Lung microvascular endothelial cell (primary cell): ENCODE measurements around the gene OVCA2. TPM values are rescaled to one million over a fixed set of nuclear protein-coding genes. Genes with fewer than 3 reads are reported as not detected.
A peak's percentile ranks its signal among the peaks of the same experiment; 100 is the strongest.

Experiments
- DNase-seq, 2 donors: peaks; one replicate each; pipeline versions ENCODE4 v3.0.0 to v3.0.0-alpha.2; 2010; ENCODE audit warnings: low read depth in 2 of 2
- total RNA-seq: library from RNA; depleted of rRNA; stranded (reverse); fragments of >200 nt; gene quantifications from 2 replicates; pipeline ENCODE4 v1.2.1, GENCODE V29; 2014

The OVCA2 gene
- total RNA-seq, 1 donor from 2014 or later: 48.2 TPM

DNA sequence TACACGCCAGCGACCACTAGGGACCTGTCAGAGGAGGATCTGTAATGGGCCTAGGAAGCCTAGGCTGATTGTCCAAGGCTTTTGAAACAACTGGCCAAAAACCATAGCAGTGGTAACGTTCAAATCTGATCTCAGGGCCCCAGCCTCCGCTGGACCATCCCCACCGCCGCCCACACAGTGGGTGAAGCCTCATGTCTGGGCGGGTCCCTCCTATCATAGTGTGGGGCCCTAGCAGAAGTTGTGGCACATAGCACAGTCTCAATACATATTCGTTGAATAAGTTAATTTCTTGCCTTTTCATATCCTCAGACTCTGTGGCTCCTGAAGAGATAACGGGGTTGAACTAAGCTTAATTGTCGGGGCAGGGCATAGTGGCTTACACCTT, 11.1 kb upstream of the OVCA2 start:
- peak in 1 of 2 donors; percentile 93 for DNase-seq

DNA sequence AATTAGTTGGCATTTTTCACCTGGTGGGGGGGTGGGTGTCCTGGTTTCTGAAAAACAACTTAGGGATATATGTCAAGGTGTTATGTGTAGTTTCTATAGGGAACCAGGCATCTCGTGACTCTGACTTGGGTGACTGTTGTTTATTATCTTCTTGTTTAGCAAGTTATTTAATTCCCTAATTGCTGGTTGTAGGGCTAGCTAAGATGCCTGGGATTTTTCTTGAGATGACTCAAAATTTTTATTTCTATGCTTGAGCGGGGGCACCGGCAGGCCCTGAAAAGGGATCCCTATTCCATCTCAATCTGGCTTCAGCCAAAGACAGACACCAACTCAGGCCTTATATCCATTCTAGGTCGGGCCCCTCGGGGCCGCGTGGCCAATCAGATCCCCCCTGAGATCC, 8.7 kb upstream of the OVCA2 start:
- DNase-seq: no peak

DNA sequence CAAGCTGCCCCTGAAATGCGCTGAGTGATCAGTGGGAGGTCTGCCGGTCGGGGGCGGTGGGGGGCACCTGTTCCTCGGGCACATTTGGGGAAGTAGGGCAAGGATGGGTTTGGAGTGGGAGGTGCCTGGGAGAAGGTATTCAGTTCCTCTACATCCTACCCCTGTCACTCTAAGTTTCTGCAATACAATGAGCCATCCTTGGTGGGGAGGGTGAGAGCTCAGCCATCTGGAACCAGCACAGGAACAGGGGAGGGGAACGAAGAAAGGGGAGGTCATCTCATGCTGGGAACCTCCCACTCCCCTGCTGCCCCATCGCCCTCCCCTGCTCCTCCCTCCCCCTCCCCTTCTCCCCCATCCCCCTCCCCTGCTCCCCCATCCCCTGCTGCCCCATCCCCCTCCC, 7.7 kb upstream of the OVCA2 start:
- no peak for DNase-seq

DNA sequence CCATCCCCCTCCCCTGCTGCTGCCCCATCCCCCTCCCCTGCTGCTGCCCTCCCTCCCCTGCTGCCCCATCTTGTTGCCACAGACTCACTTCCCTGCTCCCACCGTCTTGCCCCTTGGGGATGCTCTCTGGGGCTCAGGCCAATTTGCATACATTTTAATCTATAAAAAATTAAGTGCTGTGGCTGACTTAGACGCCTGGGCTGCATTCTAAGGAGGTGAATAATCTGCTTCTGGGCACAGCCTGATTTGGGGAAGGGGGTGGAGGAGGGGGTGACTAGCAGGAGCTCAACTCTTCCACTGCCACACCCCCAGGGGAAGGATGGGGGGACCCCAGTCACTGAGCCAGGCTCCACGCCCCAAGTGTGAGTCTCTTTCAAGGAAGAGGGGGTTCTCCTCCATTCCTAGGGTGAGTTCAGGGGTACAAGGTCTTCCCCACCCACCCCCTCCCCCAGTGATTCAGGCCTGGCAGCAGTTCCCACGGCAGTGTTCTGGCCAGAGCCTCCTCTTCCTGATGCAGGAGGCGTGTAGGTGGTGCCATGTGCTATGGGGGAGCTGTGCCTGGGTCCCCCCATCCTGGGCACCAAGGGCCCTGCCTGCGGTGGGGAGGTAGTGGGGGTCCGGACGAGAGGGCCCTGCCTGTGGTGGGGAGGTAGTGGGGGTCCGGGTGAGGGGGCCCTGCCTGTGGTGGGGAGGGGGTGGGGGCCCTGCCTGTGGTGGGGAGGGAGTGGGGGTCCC, 6.8 kb upstream of the OVCA2 start:
- DNase-seq: no peak

DNA sequence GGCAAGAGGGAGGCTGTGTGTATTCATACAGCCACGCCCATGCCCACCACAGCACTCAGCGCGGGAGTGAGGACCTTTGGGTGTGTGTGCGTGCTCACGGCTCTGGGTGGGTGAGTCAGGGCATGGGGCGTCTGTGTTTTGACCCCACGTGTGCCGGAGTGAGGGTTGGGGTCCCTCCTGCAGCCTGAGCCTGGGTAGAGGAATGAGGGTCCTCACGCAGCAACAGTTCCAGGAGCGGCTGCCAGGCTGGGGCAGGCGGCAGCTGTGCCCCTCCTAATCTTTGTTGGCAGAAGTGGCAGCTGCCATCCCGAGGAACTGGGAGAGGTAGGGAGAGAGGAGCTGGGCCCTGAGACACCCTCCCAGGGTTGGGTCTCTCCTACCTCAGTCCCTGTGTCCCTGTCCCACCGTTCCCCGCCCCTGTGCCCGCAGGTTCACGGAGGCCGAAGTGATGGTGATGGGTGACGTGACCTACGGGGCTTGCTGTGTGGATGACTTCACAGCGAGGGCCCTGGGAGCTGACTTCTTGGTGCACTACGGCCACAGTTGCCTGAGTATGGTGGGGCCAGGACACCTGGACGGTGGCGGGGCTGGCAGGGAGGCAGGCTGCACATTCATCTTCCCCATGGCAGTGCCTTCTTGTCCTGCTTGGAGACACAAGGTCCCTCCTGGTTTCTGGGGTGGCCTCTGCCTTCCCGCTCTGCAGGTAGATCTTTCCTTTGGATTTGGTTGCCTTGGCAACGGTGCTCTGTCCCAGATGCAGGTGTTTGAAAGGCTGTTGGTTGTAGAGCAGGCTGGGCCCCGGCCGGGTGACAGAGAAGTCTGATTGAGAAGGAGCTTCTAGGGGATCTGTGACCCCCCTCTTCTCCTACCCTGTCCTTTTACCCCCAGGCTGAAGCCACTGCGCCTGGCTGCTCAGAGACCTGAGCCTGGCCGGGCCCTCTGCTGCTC, 6.0 kb upstream of the OVCA2 start:
- DNase-seq: no peak

DNA sequence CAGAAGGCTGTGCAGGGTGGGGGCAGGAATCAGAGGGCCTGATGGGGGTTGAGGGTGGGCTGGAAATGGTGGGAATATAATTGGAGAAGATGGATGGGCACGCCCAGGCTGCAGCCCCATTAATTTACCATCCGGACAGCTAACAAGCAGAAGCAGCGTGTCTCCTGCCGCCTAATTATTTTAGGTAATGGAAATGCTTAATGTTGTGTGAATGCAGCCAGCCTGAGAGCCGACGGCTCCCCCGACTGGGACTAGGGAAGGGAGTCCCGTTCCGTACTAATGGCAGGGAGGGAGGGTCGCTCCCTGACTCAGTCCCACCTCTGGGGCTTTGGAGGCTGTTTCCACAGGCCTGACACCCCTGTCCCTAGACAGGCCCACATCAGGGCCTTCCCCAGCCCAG, 4.7 kb upstream of the OVCA2 start:
- no peak for DNase-seq

DNA sequence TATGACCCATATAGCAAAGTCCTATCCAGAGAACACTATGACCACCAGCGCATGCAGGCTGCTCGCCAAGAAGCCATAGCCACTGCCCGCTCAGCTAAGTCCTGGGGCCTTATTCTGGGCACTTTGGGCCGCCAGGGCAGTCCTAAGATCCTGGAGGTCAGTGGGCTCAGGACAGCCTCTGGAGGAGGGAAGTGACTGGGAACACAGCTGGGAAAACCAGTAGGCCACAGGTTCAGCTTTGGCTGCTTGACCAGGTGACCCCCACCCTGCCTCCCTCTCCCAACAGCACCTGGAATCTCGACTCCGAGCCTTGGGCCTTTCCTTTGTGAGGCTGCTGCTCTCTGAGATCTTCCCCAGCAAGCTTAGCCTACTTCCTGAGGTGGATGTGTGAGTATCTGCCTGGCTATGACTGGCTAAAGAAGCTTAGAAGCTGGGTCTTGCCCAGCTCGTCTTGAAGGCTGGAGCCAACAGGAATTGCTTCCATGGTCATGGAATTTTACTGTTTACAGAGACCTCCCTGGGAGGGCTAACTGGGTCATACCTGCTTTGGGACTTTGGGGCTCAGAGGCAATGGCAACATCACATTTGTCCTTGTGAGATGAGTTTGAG, 1.5 kb upstream of the OVCA2 start:
- DNase-seq: no peak

DNA sequence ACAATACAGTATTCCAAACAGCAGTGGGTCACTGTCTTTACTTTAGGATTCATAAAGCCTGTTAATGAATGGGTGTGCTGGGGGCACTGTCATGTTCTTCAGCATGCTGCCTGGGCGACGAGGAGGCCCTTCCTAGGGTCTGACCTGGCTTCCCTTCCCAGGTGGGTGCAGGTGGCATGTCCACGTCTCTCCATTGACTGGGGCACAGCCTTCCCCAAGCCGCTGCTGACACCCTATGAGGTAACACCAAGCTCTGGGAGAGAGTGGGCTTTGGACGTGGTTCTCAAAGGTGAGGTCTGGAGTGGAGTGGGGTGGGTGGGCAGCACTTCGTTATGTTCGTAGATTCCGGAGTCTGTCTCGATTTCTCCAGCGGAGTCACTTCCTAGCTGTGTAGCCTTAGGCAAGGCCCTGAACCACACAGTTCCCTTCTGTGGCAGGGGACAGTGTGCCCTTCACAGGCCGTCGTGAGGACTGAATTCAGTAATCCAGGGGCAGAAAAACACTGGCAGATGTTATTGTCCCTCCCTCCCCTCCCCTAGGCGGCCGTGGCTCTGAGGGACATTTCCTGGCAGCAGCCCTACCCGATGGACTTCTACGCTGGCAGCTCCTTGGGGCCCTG, 771 bp upstream of the OVCA2 start:
- DNase-seq: no peak

DNA sequence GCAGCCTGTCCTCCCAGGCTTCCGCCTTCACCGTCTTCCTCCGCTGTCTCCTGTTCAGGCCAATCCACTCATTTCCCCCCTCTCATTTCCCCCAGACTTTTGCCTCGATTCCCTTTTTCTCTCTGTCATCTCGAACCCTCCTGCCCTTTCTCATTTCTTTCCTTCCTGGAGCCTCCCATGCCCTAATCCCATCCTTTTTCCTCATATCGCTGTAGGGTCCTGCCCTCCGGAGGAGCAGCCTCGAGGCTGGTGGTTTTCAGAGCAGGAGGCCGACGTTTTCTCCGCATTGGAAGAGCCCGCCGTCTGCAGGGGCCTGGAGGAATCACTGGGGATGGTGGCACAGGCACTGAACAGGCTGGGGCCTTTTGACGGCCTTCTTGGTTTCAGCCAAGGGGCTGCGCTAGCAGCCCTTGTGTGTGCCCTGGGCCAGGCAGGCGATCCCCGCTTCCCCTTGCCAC, 597 bp downstream of the OVCA2 start:
- peak; percentile 50 to 55 for DNase-seq

DNA sequence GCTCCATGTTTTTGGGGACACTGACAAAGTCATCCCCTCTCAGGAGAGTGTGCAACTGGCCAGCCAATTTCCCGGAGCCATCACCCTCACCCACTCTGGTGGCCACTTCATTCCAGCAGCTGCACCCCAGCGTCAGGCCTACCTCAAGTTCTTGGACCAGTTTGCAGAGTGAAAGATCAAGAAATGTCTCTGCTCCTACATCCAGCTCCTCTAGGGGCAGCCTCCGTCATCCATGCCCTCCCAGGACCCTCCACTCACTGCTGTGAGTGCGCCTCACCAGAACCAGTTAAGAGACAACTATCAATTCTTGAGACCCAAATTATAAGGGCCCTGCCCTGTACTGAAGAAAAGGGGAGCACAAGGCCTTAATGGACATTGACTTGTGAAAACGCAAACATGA, 1.1 kb downstream of the OVCA2 start:
- no peak for DNase-seq

DNA sequence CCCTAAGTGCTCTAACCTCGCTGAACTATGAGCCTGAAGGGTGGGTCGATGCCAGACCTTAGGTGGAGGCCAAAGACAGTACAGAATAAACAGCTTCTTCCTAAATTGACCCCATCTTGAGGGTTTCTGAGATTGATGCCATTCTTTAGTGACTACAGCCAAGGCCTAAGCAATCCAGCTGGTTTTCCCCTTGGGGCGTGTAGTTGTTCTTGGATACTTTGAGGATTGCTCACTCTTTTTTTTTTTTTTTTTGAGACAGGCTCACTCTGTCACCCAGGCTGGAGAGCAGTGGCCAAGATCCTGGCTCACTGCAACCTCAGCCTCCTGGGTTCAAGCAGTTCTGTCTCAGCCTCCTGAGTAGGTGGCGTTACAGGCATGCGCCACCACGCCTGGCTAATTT, 2.0 kb downstream of the OVCA2 start:
- DNase-seq: no peak

DNA sequence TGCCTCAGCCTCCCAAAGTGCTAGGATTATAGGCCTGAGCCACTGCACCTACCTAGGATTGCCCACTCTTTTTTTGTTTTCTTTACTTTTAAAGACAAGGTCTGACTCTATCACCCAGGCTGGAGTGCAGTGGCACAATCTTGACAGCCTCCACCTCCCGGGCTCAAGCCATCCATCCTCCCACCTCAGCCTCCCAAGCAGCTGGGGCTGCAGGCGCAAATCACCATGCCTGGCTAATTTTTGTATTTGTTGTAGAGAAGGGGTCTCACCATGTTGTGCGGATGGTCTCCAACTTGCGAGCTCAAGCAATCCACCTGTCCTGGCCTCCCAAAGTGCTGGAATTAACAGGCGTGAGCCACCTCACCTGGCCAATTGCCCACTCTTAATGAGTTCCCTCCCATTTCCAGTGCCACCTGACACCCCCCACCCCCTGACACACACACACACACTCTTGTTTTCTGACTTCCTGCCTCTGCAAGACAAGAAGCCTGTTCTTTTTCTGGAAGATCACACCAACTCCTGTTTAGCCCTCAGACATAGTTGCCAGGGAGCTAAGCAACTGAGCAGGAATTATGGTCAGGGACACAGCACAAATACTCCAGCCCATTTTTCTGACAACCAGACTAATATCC, 2.6 kb downstream of the OVCA2 start:
- no peak for DNase-seq

DNA sequence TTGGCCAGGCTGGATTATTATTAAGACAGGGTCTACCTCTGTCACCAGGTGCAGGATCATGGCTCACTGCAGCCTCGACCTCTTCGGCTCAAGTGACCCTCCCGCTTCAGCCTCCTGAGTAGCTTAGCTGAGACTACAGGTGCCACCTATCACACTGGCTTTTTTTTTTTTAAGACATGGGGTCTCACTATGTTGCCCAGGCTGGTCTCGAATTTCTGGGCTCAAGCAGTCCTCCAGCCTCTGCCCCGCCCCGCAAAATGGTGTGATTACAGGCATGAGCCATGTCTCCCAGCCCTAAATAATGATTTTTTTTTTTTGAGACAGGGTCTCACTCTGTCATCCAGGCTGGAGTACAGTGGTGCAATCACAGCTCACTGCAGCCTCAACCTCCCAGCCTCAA, 5.8 kb downstream of the OVCA2 start:
- DNase-seq: no peak

DNA sequence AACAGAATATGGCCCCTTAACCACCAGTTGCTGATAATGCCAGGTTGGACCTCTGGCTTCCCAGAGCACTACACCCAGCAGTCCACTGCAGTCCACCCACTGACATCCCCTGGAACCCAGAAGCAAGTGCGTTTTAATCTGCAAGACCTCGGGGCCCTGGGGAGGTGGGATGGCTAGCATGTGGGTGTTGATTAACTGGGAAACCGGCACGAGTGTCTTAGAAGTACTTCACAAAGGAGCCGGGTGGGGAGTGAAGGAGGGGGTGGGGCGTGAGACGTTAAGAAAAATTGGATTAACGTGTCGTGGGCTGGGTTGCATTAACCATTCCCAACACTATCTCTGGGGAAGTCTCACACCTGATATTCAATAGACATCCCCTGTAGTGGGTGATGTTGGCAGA, 7.0 kb downstream of the OVCA2 start:
- DNase-seq: no peak

DNA sequence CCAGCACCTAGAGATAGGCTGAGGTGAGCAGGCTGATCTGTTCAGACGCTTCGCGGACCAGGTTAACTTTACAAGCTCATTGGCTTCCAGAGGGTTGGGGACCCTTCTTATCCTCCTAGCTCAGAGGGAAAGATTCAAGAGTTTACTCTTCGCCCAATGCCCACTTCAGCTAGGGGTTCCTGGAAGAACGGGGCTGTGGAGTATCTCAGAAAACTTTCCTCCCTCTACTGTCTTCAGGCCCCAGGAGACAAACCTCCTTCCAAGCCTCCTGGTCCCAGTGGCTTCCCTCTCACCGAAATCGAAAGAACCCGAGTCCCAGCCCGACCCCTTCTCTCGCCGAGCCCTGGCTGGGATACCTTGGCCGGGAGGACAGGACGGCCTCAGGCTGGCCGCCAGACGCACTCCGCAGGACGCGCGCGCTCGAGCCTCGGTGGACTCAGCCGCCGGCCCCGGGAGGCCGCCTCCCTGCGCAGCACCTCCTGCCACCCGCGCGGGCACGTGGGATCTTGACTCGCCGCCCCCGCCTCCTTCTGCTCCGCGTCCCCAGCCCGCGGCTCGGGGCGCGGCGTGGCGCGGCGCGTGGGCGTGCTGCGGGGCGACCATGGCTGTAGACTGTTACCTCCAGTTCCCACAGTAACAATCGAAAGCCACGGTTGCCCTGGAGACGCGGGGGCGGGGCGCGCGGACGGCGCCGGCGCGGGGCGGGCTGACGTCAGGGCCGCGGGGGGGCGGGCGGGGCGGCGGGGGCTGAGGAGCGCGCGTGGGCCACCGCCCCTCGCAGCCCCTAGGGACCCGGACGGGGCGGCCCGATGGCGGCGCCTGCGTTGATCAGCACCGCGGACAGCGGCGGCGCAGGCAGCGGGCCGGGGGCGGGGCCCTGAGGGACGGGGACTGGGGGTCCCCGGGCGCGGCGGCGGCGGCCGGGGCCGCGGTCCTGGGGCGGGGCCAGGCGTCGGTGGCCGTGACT, 7.8 kb downstream of the OVCA2 start:
- DNase-seq: peak; percentile 82 to 90

DNA sequence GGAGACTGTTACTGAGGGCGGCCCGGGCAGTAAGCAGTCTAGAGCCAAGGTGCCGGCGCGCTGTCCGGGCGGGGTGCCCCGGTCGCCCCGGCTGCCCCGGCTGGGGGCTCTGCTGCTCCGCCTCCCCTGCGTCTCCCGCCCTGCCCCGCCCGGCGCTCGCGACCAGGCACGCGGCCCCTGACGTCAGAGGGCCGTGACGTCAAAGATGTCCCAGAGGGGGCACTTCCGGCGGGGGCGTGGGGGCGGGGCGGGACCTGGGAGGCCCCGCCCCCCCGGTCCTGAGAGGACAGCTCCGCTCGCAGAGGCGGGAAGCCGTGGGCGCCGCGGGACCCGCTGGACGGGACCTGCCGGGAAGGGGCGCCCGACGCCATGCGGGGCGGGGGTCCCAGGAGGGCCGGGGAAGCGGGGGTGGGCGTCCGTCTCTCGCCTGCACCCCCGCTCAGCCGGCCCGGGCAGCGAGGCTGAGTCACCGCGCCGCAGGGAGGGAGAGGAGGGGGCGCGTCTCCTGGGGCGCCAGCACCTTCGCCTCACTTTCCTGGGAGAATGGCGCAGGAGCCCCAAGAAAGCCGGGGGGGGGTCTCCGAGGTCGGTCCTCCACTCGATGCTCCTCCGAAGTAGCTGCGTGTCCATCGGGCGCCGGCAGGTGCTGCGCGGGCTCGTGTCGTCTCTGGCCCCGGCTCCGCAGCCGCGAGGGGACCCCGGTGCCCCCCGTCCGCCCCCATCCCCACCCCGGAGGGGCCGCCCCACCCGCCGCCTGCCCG, 8.7 kb downstream of the OVCA2 start:
- peak; percentile 70 to 85 for DNase-seq

DNA sequence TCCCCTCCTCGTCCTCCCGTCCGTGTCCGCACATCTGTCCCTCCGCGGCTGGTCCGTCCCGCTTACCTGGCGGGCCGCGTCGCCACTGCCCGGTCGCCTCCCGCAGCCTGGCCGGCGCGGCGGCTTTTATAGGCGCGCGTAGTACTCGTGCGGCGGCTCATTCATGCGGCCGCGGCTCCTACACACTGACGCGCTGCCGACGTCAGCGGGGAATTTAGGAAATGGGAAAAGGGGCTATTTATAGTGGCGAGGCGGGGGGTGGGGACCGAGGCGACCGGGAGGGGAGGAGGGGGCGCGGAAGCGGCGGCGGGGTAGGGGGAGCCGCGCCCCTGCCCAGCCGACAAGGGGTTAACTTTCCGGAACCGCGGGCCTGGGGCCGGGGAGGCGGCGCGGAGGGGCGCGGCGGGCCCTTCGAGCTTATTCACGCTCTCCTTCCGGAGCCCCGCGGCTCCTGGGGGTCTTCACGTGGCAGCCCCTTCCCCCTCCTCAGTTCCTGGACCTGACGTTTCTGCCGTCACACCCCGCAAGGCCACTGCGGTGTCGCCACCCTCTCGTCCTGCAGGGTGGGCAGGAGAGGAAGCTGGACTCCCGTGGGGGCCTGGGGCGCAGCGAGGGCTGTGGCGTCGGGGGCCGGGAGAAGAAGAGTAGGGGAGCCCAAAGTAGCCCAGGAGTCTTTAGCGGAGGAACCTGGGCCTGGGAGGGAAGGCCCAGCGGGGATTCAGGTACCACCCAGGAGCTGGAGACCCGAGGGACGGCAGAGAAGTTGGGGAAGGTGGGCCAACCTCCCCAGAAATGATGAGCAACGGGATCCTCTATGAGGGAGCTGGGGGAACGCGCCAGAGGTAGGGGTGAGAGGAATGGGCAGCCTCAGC, 9.5 kb downstream of the OVCA2 start:
- peak; percentile 54 to 73 for DNase-seq

DNA sequence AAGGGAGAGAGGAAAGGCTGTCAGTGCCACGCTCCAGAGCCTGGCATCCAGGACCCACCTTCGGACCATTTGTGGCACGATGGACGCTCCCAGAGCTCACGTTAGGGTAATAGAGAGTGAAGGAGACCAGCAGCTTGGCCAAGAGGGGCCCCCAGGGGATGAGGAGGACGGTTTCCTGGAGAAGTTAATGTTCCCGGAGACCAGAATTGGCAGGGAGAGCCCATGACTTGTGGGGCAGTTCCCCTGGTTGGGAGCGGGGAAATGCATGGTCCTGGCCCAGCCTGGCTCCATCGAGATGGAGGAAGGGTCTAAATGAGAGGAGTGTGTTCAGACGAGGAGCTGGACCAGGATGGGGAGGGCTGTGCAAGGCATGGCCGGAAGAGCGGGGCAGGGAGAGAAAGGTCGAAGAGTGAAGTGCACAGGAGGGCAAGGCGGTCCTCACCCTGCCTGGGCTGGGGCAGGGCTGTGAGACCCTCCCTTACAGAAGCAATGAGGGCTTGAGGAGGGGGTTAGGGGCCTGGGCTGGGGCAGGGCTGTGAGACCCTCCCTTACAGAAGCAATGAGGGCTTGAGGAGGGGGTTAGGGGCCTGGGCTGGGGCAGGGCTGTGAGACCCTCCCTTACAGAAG, 10.2 kb downstream of the OVCA2 start:
- no peak for DNase-seq
